ENCODE results near the gene MRPS18A. TPM values are rescaled to one million over a fixed set of nuclear protein-coding genes. Genes with fewer than 3 reads are reported as not detected.
"Not testable (repeated sequence)": the region's sequence is repeated elsewhere in the genome, so short reads cannot be mapped to it uniquely, and the experiment has no call there.

The MRPS18A gene
- total RNA-seq, 1 donor from 2014 or later = 45.0 TPM

DNA sequence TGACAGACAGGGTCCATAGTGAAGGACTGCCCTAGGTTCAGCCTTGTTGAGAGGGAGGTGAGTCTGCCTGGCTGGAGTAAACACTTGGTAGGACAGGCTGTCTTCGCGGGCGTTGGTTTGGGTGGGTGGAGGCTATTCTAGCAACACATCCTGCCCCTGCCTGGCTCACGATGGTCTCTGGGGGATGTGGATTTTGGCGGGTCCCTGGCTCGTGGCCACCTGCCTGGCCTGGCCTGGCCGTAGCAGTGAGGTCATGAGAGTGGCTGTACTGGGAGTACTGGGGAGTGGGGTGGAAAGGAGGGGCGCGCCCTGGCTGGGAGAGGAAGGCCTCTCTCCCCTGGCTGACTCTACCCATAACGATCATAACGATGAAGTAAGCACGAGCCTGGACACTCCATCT is 30.2 kb upstream of the MRPS18A start:
- intact Hi-C loops (cut with micrococcal nuclease) = no loop called here

DNA sequence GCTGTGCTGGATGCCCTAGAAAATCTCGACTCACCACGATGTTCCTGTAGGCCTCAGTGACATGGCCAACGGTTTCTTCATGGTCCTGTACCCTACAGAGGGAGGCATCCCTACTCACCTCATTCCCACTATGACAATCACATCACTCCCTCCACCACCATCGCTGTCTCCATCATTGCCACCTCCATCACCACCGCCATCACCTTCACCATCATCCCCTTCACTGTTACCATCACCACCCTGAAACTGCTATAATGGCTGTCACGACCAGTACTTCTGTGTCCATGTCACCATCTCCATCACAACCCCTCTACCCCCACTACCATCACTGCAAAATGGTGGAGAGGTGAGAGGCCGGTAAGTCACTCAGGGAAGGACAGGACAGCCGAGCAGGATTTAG is 29.8 kb upstream of the MRPS18A start:
- intact Hi-C loops (cut with micrococcal nuclease) = no loop called here

DNA sequence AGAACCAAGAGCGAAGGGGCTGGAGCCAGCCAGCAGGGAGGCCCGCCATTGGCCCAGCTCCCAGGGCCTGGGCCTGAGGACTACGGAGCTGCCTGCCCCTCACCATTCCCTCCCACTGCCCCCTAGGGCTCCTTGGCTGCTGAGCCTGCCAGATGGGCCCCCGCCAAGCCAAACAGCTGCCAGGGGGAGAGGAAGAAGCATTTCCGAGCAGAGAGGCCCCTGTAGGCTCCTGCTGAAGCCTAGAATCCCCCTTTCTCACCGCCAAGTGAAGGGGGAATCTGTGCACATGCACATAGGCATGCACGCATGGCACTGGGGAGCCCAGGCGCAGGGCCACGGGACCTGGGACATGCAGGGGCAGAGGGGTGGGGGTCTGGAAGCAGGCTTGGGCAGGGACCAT is 28.5 kb upstream of the MRPS18A start:
- intact Hi-C loops (cut with micrococcal nuclease) = no loop called here

DNA sequence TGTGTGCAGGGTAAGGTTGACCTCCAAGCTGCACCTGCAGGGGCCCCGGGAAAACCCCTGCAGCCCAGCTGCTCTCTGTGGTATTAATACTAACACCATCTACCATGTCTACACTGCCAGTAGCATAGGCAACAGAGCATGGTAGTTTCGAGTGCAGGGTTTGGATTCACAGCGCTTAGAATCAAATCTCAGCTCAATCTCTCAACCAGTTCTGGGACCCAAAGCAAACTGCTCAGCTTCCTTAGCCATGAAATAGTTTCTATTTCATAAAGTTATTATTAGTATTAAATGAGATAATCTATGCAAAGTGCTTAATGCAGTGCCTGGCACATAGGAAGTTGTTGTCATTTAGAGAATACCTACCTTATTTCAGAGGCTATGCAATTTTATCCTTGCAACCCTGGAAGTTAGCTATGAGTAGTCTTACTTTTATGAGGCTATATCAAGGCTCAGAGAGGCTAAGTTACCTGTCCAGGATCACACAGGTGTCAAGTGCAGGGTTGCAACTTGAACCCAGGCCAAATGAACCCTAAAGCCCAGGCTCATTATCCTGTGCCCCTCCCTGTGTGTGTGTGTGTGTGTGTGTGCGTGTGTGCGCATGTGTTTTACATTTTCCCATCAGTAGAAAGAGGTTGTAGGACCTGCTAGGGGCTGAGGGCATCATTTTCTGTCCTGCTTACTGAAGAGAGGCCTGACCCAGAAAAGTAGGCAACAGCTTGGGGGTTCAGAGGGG is 27.6 kb upstream of the MRPS18A start:
- intact Hi-C loops (cut with micrococcal nuclease) = no loop called here

DNA sequence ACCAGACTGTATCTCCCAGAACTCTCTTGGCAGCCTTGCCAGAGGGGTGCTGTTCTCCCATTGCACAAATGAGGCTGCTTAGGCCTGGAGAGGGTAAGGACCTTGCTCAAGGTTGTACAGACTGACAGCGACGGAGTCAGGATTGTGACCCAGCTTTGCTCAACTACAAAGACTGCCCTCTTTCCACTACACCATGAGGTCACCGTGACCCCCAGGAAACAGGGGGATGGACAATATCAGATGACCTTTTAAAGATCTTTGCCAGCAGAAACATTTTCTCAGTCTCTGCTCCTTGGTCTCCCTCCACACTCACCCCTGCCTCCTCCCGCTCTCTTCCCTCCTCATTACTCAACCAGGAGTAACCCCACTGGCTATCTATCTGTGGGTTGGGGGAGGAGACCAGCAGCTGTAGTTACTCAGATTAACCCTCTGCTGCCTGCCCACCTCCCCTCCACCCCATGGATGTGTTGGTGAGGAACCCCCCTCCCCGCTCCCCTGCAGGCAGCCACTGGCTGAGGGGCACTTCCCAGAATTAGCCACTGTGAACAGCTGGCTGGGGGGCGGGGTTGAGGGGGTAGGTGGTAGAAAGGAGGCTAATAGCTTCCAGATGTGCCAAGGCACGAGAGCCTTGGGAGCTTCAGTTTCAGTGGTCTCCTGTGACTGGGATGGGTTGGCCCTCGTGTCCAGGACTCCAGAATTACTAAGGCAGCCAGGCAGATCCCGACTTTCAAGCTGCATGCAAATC is 26.9 kb upstream of the MRPS18A start:
- intact Hi-C loops (cut with micrococcal nuclease) = no loop called here

DNA sequence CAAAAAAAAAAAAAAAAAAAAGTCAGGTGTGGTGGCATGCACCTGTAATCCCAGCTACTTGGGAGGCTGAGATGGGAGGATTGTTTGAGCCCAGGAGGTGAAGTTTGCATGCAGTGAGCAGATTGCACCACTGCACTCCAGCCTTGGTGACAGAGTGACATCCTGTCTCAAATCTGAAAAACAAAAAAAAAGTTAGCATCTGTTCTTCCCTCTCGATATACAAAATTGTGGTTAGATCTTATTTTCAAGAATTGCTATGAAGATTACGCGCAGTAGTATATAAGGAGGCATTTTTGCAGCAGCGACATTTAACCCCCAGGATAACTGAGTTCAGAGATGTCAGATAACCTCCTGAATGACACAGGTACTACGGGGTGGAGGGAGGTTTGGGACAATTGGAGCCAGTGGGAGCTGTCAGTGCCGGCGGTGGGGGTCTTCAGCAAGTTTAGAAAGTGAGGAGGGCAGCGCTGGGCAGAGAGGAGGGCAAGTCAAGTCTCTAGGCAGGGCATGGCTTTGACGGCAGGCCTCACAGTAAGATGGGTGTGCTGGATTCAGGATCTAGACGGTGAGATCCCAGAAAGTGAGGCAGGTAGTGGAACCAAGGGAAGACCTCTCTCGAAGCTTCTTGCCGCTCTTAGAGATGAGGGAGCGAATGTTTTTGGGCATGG is 26.2 kb upstream of the MRPS18A start:
- intact Hi-C loops (cut with micrococcal nuclease) = no loop called here

DNA sequence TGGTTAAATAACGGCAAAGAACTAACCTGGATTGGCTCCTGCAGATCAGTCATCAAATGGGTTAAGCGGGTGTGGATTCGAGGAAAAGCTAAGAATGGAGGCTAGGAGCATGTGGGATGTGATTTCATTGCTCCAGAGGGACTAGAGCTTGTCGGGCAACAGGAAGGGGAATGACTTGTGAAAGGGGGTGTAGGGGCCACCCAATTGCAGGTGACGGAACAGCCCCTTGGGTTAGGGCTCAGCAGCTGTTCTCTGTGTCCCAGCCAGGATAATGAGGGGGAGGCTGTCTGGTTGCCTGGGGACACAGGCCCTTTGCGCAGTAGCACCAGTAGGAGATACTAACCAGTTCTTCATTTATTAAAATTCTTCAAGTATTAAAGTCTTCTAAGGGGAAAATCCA is 25.0 kb upstream of the MRPS18A start:
- intact Hi-C loops (cut with micrococcal nuclease) = no loop called here

DNA sequence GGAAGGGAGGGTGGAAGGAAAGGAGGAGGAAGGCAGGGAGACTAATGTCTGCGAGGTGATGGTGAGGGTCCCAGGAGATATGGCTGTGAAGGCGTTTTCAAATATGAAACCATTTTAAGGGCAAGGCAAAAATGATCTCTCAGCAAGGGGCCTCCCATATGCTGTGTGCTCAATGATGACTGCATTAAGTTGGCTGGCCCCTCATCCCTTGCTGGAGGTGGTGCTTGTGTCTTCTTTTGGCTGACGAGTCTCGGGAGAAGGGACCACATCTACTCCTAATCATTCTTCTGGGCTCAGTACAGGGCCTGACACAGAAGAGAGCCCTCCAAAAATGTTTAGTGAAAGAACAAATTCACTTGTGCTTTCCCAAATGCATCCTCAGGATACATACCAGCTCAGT is 23.0 kb upstream of the MRPS18A start:
- intact Hi-C loops (cut with micrococcal nuclease) = no loop called here

DNA sequence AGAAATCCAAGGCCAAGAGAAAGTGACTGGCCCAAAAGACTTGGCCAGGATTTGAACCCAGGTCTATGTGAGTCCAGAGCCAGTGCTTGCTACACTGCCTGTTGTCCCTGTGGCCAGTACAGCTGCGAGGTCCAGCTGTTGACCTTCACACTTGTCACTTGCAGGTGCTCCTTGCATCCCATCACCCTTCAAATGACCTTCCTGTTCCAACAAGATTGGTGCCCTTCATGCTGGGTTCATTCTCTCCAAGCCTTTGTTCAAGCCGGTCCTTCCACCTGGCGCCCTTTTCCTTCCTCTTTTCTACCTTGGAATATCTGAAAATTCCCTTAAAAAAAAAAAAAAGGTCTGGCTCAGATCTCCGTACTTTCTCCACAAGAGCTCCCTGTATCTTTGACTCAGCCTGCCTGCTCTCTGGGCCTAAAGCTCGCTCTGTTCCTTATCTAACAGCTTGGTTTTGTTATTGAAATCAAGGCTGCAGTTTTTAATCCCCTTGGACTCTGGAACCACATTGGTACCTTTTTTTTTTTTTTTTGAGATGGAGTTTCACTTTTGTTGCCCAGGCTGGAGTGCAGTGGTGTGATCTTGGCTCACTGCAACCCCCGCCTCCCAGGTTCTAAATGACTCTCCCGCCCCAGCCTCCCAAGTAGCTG is 22.2 kb upstream of the MRPS18A start:
- intact Hi-C loops (cut with micrococcal nuclease) = no loop called here

DNA sequence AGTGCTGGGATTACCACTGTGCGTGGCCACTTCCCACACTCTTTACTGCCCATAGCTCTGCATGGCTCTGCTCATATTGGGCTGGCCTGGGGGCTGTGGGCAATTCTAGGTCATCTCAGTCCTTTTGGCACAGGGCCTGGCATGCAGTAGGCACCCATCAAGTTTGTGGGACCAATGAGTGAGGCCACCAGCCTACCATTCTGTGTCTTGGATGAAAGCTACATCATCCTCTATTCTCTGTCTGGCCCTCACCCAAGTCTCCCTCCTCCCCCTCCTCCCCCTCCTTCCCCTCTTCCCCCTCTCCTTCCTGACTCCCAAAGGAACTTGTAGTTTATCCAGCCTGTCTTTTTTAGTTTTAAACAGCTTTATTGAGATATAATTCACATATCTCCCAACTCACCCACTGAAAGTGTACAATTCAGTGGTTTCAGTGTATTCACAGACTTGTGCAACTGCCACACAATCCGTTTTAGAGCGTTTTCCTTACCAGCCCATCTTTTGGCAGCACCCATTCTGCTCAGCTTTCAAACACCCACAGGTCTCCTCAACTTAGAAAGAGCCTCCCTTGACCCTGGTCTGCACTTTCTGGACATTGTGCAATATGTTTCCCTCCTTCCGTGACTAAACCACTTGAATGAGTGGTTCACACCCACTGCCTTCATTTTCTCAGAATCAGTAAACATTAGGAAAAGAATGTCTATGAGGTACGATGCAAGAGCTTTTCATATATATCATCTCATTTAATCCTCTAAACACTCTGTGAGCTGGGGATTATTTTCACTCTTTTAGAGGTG is 21.5 kb upstream of the MRPS18A start:
- intact Hi-C loops (cut with micrococcal nuclease) = no loop called here

DNA sequence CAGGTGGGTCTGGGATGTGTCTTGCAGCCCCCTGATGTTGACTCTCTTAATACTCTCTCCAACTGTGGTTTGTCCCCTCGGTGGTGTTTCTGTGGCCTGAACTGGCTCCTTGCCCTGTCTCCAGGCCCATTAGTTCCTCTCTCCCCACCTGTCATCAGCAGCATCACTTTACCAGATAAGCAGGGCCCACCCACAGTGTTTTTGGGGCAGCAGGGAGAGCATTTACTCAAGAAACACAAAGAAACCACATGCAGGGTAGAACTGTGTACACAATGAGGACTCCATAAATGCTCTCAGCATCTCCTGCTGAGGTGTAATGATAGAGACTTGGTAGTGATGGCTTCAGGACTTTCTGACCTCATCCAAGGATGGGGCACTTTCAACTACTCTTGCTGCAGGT is 20.2 kb upstream of the MRPS18A start:
- intact Hi-C loops (cut with micrococcal nuclease) = no loop called here

DNA sequence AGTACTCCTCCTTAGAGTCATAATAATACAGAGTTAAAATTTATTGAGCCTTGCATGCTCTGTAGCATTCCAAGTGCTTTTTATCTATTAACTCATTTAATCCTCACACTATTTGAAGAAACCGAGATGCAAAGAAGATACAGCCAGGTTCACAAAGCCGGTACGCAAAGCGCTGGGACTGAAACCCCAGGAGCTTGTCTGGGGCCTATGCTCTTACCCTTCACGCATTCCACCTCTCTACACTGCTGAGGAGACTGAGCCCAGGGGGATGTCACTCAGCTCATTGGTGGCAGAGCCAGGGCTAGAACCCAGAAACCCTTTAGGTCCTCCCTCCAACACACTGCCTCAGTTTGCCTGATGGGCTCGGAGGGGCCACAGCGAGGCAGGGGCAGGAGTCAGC is 19.7 kb upstream of the MRPS18A start:
- intact Hi-C loops (cut with micrococcal nuclease) = no loop called here

DNA sequence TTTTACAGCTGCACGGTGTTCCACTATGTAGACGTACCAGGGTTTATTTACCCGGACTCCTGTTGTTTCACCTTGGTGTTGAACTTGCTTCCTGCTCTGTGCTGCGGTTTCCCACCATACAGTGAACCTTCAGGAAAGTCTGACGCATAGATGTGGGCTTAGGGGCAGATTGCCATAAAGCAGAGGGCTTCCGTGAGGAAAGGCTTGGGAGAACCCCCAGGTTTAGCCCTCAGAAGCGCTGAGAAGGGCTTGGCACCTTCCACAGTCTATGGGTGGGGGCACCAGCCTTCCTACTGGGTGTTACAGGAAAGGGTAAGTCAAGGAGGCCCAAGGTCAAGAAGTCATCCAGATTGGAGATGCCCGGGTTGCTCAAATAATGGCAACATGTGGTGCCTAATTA is 19.2 kb upstream of the MRPS18A start:
- intact Hi-C loops (cut with micrococcal nuclease) = no loop called here

DNA sequence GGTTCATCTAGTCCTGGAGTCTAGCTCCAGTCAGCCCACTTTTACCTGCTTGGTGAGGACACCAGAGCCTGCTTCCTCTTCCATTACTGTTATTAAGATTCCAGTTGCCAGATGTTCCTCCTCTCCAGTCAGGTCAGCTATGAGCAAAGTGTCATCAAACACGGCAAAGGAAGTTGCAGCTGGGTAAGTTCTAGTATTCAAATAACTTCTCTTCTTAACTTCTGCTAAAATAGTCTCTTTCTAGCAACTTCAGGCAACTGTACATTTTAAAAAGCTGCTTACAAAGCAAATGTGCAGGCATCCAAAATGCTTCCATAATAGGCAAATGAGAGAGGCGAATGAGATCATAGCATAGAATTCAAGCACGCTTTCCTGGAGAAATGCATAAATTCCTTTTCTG is 18.4 kb upstream of the MRPS18A start:
- intact Hi-C loops (cut with micrococcal nuclease) = no loop called here

DNA sequence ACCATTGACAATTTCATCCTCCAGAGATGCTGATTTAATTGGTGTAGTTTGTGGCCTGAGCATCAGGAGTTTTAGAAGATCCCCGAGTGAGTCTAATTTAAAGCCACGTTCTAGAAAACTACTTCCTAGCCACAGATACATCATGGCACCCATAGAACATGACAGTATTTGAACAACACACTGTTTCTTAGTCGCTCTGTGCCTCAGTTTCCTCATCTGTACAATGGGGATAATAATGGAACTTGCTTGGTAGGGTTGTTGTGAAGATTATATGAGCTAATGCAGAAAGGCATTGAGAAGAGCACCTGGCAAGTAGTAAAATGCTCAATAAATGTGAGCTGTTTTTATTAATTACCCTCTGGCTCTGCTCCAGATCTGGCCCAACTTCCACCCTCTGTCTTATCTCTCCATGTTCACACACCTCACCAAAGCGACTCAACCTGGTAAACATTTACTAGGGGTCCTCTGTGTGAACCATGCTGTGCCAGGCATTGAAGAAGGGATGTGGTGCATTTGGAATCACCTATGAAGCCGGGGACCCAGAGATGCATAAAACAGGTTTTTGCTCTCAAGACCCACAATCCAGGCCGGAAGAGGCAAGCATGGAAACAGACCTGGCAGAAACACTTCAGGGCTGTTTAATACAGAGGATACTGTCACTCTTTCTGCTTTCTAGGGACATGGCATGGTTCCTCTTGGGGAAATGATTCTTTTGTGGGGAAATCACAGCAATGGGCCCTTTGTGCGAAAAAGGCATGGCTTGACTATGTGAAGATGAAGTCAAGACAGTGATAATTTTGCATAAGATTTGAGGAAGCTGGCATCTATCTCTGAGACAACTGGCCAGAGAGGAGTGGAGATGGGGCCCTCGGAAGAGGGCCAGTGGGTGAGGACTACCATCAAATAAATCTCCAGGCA is 16.2 kb upstream of the MRPS18A start:
- intact Hi-C loops (cut with micrococcal nuclease) = no loop called here

DNA sequence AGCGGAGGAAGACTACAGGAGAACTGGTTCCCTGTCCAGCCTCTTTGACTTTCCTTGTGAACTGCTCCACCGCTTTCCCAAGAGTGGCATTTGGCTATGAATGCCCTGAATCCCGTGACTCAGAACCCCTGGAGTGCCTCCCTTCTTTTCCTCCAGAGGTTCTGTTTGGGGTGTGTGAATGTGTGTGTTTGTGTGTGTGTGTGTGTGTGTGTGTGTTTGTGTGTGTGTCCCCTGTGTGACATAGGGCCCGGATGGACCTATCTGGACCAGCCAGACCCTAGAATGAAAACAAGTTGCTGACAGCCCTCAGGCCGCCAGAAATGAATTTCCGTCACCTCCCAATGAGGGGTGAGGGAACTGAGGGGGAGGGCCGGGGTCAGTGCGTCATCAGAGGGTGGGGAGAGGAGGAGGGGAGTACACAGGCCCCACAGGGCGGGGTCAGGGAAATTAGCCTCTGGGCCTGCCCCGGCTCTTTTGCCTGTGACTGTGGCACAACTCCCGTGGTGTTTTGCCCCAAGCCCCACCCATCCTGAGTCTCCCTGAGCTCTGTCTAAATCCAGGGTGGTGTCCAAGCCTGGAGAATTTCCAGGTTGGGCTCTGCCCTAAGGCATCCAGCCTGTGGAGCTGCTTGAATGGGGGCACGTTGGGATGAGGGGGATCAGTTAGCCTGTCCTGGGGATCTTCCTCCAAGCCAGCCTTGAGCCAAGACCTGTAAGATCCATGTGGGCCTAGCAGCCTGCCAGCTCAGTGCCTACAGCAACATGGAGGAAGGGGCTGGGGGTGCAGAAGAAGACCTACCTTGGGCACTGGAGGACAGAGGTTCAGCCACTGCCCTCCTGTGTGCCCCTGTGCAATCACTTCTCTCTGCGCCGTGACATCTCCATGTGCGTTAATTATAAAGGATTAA is 15.2 kb upstream of the MRPS18A start:
- intact Hi-C loops (cut with micrococcal nuclease) = no loop called here

DNA sequence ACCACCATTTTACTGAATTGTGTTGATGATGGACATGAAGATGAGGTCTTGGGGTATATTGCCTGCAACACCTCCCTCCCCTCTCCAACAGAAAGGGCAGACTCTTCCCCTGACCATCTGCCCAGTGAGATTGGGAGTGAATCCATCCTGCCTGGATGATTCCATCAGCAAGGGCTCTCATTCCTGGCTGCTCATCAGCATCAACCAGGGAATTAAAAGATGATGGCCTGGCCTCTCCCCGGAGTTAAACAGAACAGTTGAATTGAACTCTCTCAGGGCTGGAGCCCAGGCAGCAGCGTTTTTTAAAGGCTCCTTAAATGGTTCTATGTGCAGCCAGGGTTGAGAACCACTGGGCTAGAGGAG is 14.6 kb upstream of the MRPS18A start:
- intact Hi-C loops (cut with micrococcal nuclease) = no loop called here

DNA sequence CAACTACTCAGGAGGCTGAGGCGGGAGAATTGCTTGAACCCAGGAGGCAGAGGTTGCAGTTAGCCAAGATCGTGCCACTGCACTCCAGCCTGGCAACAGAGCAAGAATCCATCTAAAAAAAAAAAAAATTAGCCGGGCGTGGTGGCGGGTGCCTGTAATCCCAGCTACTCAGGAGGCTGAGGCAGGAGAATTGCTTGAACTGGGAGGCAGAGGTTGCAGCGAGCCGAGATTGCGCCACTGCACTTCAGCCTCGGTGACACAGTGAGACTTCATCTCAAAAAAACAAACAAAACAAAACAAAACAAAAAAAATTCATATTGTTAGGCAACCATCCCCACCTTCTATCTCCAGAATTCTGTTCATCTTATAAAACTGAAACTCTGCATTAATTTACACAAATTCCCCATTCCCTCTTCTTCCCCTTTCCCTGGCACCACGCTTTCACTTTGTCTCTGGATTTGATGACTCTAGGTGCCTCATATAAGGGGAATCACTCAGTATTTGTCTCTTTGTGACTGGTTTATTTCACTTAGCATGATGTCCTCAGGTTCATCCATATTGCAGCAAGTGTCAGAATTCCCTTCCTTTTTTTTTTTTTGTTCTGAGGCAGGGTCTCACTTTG is 13.5 kb upstream of the MRPS18A start:
- intact Hi-C loops (cut with micrococcal nuclease) = not testable (repeated sequence)

Measured in T-helper 1 cell treated with Interleukin-12 subunit alpha and Interleukin-12 subunit beta and Interleukin-4 antibody, amounts not matched to agents 30 ng/mL and 1 ng/mL, for 36 hours (primary cell).